Measurements from ENCODE around the gene LBR. TPM values are rescaled to one million over a fixed set of nuclear protein-coding genes. Genes with fewer than 3 reads are reported as not detected.
"Not testable (repeated sequence)": the region's sequence is repeated elsewhere in the genome, so short reads cannot be mapped to it uniquely, and the experiment has no call there.

LBR gene
- total RNA-seq, 4 donors from 2014 or later, result 24.7 to 75.0 (median 46.5) TPM

DNA sequence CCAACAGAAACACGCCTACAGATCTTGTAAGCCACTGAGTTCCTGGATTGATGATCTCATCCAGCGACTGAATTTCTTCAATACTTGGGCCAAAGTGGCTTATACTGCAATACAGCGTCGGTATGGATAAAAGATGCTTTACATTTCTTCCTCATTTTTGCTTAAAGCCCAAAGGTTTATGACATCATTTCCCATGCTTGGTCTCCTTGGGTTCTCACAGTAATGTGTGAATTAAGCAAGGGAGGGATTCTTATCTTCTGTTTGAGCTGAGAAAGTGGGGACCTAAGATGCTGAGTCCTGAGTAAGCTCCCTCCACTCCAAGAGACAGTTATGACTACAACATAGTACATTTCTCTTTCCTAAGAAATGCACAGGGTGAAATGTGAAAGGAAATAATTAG lies 39.5 kb downstream of the LBR start:
- no peak for TF ChIP-seq CTCF (IDR thresholded peaks at IDR 0.05)
- no peak for ATAC-seq (ENCODE audit: low FRiP score)
- DNase-seq (ENCODE audit: low spot score), result no peak

GRCh38 chr1:225386860-225387259 lies 41.0 kb downstream of the LBR start:
- DNase-seq (ENCODE audit: low spot score); ATAC-seq (ENCODE audit: low FRiP score): not testable (repeated sequence)

- ATAC-seq (ENCODE audit: low FRiP score), result no peak
- DNase-seq (ENCODE audit: low spot score), result no peak
- no peak for TF ChIP-seq CTCF (IDR thresholded peaks at IDR 0.05)
Observed at GRCh38 chr1:225380691-225381090, 47.1 kb downstream of the LBR start.

DNA sequence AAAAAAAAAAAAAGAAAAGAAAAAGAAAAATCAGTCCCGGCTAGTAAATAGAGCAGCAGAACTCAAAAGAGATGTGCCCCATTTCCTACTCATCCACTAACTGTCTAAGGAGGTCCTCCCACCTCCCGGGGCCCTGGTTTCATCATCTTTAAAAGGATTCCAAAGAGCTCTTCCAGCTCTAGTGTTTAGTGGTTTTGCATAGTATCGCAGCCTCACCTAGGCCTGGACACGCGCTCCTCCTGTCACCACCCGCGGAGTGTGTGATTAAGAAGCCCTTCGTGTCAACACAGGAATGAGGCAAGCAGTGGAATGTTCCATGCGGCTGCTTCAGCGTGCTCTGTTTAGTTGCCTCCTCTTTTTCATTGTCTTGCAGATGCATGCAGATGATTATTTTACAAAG lies 49.0 kb downstream of the LBR start:
- no peak for TF ChIP-seq CTCF (IDR thresholded peaks at IDR 0.05)
- DNase-seq (ENCODE audit: low spot score) (no peak), ATAC-seq (ENCODE audit: low FRiP score) (no peak)

- ATAC-seq (ENCODE audit: low FRiP score) (no peak), DNase-seq (ENCODE audit: low spot score) (no peak)
- no peak for TF ChIP-seq CTCF (IDR thresholded peaks at IDR 0.05)
Observed at GRCh38 chr1:225374996-225375395, 52.8 kb downstream of the LBR start.

GRCh38 chr1:225373155-225373554 lies 54.7 kb downstream of the LBR start:
- DNase-seq (ENCODE audit: low spot score) (no peak), ATAC-seq (ENCODE audit: low FRiP score) (no peak)
- TF ChIP-seq CTCF (IDR thresholded peaks at IDR 0.05), result no peak

- DNase-seq (ENCODE audit: low spot score) (no peak), ATAC-seq (ENCODE audit: low FRiP score) (no peak)
- no peak for TF ChIP-seq CTCF (IDR thresholded peaks at IDR 0.05)
Observed at GRCh38 chr1:225371366-225372010, 56.4 kb downstream of the LBR start.

All from omental fat pad (tissue), 4 donors.